GM18502 (cell line): ENCODE data around the gene TRIM54.
"Not testable (repeated sequence)": the region's sequence is repeated elsewhere in the genome, so short reads cannot be mapped to it uniquely, and the experiment has no call there.

Source experiments
- ATAC-seq: cut with Tn5 transposase; IDR thresholded peaks from one replicate; pipeline ENCODE4 v1.9.1; 2021; ENCODE audit warnings: mild to moderate bottlenecking; ENCODE audit not compliant: unreplicated experiment, poor library complexity

TRIM54 gene

DNA sequence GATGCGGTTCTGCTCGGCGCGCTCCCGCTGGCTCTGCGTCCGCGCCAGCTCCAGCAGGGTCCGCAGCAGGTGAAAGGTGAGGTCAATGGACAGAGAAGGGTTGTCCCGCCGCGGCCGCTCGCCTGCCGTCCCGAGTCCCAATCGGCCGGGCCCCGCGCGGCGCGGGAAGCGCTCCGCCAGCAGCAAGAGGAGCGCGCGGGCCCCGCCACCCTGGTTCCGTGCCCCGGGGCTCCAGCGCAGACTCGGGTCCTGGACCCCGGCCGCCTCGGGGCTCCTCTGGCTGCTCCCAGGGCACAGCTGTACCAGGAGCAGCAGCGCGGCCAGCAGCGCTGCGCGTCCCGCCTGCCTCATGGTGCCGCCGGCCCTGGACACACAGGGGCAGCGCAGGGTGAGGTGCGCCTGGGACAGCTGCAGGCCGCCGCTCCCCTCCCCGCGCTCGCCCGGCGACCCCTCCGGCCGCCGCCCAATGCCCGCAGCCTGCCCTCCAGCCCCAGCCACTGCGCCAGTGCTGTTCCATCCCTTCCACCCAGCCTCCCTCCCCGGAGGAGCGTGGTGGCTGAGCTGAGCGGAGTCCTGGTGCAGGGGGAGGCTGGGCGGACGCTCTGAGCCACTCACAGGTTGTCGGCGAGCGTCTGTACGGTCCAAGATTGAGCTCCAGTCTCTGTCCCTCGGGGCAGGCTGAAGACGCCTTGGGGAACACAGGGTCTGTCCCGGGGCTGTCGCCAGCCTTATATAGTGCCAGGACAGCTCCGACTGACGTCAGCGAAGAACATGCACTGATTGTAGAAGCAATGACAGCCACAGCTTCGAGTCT is 25.5 kb downstream of the TRIM54 start:
- ATAC-seq = no peak

DNA sequence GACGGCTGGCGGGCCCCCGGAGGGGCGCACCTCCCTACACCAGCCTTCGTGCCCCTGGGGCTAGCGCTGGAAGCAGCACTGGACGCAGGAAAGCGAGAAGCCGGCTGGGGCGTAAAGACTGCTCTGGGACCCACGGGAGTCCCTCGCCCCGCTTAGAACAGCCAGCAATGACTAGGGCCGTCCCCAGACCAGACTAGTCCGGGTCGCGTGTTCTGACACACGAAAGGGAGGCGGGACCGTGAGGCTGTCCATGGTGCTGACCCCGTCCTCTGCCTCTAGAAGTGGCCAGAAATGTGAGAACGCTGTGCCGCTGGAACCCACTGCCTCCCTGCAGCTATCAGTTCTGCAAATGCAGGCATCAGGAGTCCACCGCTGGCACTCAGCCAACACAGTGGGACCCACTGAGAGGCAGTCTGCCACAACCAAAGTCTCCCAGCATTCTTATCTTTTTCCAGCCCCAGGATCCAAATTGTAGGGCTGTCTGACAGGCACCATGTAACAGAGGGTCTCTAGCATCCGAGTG is 26.2 kb downstream of the TRIM54 start, which contains the start of gene UCN:
Gene UCN (minus strand): TSS at position 87 of the 523 bp plus-strand sequence. CDS start 550 bp downstream, outside the sequence.
- ATAC-seq = no peak

DNA sequence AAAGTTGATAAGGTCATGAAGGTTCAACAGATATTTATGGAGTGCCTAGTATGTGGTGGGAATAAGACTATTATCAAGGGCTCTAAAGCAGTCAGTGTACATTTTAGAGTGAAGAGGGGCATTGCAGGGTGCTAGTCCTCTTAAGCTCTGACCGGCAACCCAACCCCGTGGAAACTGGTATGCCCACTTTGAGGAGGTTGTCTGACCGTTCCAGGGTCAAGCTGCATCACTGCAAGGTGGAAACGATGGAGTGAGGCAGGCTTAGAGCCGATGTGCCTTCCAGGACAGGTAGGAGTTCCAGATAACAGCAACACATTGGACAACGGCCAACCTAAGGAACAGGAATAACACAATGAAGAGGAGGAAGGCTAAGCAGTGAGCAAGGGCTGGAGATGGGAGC is 27.4 kb downstream of the TRIM54 start:
- no peak for ATAC-seq

DNA sequence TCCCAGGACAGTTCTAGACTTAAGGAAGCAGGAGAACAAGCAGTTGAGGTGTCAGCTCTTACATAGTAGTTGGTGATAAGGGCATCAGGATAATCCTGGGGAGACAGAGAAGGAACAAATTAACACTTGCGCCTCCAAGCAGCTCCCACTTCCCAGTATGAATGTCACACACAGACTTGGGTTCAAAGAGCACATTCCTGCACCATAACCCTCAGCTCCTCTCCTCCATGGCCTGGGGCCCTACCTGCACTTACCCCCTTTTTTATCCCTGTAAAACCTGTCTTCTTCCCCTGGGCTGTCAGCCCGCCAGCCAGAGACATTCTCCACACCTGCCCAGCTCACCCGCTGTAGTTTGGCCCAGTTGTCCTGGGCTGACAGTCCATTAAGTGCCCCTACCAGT is 29.9 kb downstream of the TRIM54 start:
- no peak for ATAC-seq

DNA sequence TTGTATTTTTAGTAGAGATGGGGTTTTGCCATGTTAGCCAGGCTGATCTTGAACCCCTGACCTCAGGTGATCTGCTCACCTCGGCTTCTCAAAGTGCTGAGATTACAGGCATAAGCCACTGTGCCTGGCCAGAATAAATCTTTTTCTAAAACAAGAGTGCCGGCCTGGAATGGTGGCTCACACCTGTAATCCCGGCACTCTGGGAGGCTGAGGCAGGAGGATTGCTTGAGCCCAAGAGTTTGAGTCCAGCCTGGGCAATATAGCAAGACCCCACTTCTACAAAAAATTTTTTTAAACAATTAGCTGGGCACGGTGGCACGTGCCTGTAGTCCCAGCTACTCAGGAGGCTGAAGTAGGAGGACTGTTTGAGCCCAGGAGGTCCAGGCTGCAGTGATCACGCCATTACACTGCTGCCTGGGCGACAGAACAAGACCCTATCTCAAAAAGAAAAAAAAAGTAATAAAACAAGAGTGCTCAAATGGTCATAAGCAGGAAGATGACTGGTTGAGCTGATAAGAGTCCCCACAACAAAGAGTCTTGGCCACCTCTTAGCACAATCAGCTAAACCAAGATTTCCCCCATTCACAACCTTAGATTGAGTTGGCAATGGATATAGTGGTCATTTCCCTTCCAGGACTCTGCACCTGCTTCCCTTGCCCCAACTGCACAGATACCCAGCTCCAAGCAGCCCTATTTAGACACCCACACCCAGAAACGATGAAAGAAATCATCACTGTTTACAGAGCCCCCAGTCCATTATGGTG is 31.8 kb downstream of the TRIM54 start:
- no peak for ATAC-seq

DNA sequence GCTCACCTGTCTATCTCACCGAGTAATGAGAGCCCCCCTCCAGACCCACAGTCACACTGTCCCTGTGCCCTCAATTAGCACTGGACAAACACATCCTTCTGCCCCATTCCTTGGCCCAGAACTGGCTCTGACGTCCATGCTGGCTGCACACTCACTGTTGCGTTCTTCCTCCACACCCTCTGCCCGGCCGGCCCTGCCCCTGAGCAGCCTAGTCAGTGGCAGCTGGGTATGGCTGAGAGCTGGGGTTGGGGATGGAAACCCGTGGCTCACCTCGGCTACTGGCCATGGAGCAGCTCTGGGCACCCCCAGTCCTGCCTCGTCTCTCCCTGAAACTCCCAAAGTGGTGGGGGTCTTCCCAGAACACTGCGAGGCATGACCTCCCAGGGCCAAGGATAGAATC is 32.5 kb downstream of the TRIM54 start:
- ATAC-seq = no peak

DNA sequence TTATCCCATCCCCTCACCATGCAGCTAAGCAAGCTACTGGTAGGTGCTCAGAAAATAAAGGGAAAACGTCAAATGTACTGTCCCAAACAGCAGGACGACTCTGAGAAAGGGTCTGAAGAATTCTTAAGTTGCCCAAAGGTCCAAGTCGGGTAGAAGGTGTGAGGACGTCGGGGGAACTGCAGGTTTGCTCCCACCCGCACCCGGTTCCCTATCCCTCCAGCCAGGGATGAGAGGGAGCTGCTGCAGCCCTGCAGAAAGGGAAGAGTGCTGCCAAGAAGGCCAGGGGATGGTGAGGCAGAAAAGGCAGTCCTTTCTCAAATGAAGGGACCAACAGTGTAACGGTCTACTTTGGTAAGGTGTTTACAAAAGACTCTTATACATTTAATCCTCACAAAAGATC is 32.9 kb downstream of the TRIM54 start:
- no peak for ATAC-seq

DNA sequence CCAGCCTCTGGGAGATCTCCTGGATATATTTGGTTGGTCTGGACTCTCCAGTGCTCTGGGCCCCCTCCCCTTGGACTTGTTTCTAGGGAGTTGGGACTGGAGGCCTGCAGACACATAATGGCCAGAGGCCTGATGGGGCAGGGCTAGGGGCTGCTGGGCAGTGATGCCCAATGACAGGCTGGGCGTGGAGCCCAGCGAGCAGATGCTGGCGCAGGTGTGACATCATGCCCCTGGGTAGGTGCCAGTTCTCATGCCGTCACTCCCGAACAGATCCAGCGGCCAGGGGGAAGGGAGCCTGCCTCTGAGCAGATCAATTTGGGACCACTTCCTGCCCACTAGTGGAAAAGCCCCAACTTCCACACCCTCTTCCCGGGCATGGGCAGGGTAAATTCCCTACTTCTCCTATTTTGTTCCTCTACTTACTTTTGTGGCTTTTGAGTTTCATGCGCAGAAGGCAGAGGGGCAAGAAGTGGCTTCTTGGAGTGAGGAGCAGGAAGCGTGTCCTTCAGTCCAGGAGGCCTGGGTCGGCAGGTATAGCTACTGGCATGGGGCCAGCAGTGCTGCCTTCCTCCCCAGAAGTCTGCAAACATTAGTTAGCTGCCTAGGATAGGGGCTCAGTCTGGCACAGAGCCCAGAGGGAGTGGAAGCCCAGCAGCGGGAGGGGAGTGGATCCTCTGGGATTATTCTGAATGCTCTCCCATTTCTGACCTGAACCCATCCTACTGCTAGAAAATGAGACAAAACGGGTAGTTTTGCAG is 34.6 kb downstream of the TRIM54 start:
- no peak for ATAC-seq

DNA sequence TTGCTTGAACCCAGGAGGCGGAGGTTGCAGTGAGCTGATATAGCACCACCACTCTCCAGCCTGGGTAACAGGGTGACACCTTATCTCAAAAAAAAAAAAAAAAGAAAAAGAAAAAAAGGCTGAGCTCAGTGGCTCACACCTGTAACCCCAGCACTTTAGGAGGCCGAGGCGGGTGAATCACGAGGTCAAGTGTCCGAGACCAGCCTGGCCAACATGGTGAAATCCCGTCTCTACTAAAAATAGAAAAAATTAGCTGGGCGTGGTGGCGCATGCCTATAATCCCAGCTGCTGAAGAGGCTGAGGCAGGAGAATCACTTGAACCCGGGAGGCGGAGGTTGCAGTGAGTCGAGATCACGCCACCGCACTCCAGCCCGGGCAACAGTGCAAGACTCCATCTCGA is 37.6 kb downstream of the TRIM54 start:
- ATAC-seq = not testable (repeated sequence)

DNA sequence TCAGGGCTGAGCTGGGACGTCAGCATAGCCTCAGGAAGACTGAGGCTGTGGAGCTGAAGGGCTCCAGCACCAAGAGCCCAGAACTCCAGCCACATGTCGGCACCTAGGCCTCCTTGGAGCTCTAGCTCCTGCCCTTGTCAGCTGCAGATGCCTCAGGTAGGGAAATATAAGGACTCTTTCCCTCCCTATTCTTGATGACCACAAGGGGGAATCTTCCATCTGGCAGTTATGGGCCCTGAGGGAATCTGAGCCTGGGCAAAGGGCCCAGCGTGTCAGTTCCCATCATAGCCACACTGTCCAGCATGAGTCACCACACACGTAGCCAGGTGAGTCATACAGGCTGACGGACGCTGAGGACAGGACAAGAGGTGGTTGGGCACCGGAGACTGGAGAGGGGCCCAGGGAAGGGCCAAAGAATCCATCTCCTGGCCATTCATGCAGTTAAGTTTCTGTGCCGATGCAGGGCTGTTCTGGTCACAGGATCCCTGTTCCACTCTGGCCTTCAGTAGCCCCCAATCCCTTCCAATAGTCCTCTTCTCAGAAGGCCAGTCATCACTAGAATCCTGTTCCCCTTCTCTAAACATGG is 38.8 kb downstream of the TRIM54 start:
- no peak for ATAC-seq

DNA sequence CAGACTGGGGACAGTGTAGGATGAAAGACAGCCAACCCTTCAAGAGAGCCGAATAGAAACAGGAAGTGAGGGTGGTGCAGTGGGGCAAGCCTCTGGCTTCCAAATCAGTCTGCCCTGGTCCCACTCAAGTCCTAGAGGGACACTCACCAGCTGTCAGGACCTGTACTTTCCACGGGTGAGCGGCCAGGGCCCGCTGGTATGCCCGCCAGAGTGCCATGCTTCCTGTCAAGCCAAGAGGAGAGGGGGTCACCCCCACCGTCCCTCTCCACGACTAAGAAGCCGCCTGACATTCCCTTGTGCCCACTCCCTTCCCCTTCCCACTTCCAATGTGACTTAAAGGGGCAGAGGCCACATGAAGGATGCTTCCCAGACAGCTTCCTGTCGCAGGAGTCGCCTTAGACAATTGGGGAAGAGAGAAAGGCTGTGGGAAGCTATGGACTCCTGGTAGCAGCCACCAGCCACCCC is 40.1 kb downstream of the TRIM54 start:
- ATAC-seq = peak; percentile 38

DNA sequence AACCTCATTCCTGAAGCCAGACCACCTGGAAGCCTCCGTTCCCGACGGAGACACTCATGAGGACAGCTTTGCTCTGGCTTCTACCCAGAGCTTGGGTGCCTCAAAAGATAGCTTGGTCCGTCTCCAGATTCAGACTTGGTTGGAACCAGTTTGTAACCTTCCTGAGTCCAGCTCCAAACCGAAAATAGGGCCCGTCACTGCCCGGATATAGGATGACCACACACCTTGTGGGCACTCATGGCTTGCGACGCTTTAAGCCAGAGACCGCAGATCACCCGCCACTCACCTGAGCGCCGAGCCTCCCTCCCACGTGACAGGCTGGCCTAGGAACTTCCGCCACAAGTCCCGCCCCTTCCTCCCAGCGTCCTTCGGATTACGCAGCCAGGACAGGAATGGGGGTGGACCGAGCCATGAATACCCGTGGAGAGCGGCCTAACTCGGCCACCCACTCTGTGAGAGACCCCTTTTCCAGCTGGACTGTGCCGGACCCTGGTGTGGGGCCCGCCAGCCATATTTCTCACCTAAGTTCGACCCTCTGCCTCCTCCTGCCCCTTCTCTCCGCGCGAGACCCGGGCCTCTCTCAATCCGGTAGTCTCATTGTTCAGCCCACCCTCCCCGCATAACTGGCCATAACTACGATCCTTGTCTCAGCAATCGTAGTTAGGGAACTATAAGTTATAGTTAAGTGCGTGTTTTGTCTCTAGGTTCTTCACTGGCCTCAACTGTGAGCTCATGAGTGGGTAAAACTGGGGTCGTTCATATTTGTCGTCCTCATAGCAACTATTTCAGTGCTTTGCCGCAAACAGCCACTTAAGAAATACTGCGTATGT is 40.8 kb downstream of the TRIM54 start, which contains the start of gene MPV17:
Gene MPV17 (minus strand): TSS at position 332 of the 830 bp plus-strand sequence. CDS start 580 bp downstream, outside the sequence.
- ATAC-seq = peak; percentile 91

DNA sequence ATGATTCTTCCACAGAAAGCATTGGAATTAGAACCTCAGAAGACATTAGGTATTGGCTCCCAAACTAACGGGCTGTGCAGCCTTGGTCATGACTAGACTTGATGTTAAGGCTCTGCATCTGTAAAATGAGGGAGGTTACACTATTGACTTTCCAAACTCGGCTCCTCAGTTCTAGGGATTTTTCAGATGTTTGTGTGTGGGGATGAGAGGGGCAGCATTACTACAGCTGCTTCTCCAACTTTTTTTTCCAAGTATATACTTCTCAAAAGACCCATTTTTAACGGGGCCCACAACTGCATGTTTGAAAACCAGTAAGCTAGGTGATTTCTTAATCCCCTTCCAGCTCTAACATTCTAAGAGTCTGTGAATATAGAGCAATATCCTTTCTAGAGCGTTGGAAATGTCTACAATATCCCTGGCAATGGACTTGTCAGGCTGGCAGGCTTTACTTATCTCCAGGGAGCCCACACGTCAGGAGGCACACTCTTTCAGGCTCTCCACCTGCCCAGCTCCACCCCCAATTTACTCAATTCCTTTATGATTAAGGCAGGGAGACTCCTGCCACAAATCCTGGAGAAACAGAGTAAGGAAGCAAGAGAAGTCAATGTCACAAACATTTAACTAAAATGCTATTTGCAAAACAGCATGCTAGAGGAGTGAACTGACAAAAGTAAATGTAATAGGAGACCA is 41.5 kb downstream of the TRIM54 start:
- no peak for ATAC-seq

DNA sequence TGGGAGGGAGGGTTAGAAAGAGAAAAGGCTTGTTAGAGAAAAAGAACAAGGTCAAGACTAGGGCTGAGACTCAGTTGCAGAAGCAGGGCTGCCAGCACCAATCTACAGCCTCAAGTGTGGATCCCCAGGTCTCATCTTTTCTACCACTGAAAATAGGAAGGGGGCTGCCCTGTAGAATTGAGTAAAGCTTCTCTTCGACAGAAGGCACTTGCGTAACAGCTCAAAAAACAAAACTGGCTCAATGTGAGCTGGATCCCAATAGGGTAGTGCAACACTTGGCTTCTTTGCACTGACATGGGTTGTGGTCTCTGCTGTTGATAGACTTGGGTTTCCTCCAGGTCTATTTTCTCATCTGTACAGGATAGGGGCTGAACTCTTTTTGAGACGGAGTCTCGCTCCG is 42.5 kb downstream of the TRIM54 start:
- ATAC-seq = no peak

DNA sequence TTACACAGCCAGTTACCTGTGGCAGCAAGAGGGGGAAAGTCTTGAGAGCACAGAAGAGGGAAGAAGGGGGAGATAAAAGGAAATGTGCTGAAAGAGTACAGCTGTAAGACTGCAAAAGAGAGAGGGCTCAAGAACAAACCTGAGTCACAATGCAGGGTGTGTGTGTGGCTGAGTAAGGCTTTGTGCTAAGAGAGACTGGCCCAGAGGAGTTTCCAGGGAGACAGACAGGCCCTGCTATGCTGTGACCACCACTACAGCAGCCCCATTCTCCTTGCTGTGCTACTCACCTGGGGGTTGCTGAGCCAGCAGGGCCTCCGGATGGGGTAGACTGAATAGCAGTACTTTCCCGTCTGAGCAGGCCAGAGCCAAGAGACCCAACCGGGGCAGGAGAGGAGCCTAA is 53.1 kb downstream of the TRIM54 start:
- ATAC-seq = no peak

DNA sequence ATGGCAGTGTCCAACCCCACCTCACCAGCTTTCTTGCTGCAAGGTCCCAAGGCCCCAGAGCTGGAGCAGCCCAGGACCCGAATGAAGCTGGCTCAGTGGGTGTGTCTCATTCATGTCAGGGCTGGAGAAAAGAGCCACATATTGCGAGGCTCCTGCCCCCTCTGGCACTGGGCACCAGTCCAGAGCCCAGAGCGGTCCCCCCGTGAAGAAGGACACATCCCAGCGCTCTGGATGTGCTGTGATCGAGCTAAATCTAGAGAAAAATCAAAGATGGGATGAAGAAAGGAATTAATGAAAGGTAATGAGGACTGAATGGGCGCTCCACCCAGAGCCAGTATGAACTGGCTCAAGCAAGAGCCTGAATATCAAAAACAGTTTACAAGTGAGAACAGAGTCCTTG is 53.9 kb downstream of the TRIM54 start:
- no peak for ATAC-seq

DNA sequence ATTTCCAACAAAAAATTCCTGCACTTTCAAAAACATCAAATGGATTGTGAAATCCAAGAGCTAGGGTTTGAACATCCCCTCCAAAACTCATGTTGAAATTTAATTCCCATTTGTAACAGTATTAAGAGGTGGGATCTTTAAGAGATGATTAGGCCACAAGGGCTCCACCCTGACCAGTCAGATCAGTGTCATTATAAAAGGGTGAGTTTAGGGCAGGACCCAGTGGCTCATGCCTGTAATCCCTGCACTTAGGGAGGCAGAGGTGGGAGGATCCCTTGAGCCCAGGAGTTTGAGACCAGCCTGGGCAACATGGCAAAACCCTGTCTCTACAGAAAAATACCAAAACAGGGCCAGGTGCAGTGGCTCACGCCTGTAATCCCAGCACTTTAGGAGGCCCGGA is 65.4 kb downstream of the TRIM54 start:
- no peak for ATAC-seq

DNA sequence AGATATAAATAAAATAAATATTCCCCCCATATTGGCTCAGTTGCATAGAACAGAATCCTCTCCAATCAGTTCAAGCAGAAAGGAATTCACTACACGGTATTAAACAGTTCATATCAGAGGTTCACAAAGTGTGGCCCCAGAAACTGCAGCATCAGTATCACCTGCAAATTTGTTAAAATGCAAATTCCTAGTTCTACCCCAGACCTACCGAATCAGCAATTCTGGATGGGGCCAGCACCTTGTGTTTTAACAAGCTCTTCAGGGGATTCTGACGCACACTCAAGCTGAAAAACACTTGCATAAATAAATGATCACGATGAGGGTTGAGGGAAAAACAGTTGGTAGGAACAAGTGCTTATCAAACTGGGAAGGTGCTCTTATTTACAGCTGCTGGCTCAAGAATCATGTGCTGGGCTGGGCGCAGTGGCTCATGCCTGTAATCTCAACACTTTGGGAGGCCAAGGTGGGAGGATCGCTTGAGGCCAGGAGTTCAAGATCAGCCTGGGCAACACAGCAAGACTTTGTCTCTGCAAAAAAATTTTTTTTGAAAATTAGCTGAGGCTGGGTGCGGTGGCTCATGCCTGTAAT is 68.0 kb downstream of the TRIM54 start:
- ATAC-seq = no peak
